ENCODE data around the gene AIG1.

DNA sequence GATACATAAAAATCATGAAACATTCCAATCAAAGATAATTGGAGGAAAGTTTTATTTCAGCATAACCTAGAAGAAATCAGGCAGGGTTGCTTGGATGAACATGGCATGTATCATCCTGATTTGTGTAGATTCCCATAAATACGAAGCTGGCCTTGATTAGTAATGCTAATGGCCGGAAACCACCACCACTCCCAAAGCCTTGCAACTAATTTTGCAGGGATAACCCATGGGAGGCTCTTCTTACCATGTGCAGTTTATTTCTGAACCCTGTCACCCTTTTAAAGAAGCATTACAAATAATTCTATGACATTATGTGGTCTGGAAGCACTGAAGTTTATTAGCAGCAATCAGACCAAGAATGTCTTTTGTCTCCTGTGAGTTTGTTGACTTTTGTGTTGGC lies 80.8 kb downstream of the AIG1 start:
- TF ChIP-seq, protein P1, sequence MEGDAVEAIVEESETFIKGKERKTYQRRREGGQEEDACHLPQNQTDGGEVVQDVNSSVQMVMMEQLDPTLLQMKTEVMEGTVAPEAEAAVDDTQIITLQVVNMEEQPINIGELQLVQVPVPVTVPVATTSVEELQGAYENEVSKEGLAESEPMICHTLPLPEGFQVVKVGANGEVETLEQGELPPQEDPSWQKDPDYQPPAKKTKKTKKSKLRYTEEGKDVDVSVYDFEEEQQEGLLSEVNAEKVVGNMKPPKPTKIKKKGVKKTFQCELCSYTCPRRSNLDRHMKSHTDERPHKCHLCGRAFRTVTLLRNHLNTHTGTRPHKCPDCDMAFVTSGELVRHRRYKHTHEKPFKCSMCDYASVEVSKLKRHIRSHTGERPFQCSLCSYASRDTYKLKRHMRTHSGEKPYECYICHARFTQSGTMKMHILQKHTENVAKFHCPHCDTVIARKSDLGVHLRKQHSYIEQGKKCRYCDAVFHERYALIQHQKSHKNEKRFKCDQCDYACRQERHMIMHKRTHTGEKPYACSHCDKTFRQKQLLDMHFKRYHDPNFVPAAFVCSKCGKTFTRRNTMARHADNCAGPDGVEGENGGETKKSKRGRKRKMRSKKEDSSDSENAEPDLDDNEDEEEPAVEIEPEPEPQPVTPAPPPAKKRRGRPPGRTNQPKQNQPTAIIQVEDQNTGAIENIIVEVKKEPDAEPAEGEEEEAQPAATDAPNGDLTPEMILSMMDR (IDR thresholded peaks at IDR 0.05; ENCODE audit: borderline replicate concordance, extremely low read depth, low read length, poor library complexity, severe bottlenecking): no peak
- no peak for TF ChIP-seq EZH2 (IDR thresholded peaks at IDR 0.05; ENCODE audit: borderline replicate concordance, low read depth, low read length, severe bottlenecking)
